HG02610 (cell line): ENCODE data around the gene SRC.

ENCODE experiments used
- ATAC-seq: cut with Tn5 transposase; IDR thresholded peaks from one replicate; pipeline ENCODE4 v1.9.1; 2021; ENCODE audit warnings: mild to moderate bottlenecking, moderate library complexity; ENCODE audit not compliant: unreplicated experiment

SRC gene

GRCh38 chr20:37379967-37380828, 34.3 kb downstream of the SRC start:
- no peak for ATAC-seq

GRCh38 chr20:37380864-37381579, 35.1 kb downstream of the SRC start:
- no peak for ATAC-seq

- no peak for ATAC-seq
Measured at GRCh38 chr20:37381621-37382471, 35.9 kb downstream of the SRC start.

GRCh38 chr20:37382482-37383120, 36.7 kb downstream of the SRC start:
- no peak for ATAC-seq

- ATAC-seq, result no peak
Measured at GRCh38 chr20:37383229-37383989, 37.5 kb downstream of the SRC start.

- ATAC-seq, result peak; percentile 53
Measured at GRCh38 chr20:37384683-37385174, 38.8 kb downstream of the SRC start.

- ATAC-seq, result no peak
Measured at GRCh38 chr20:37385176-37385575, 39.2 kb downstream of the SRC start.

- ATAC-seq, result no peak
Measured at GRCh38 chr20:37385659-37386504, 39.9 kb downstream of the SRC start.

- no peak for ATAC-seq
Measured at GRCh38 chr20:37386505-37387251, 40.7 kb downstream of the SRC start.

- ATAC-seq, result no peak
Measured at GRCh38 chr20:37387519-37388269, 41.8 kb downstream of the SRC start.

- ATAC-seq, result no peak
Measured at GRCh38 chr20:37388831-37389230, 42.9 kb downstream of the SRC start.

GRCh38 chr20:37389241-37389747, 43.4 kb downstream of the SRC start:
- ATAC-seq, result no peak

GRCh38 chr20:37389844-37390275, 43.9 kb downstream of the SRC start:
- no peak for ATAC-seq

GRCh38 chr20:37390503-37390890, 44.6 kb downstream of the SRC start:
- ATAC-seq, result no peak

- no peak for ATAC-seq
Measured at GRCh38 chr20:37390891-37391525, 45.1 kb downstream of the SRC start.

- no peak for ATAC-seq
Measured at GRCh38 chr20:37392441-37393195, 46.7 kb downstream of the SRC start.
